MCF 10A (cell line): ENCODE data around the gene IAH1. TPM values are rescaled to one million over a fixed set of nuclear protein-coding genes. Genes with fewer than 3 reads are reported as not detected.

Experiments
- Bru-seq: library from RNA; stranded (reverse); fragments of 400-500 nt; gene quantifications from one replicate; lab custom pipeline; 2021; lab: Mats Ljungman, UMichigan
- BruChase-seq, 2 experiments: library from RNA; stranded (reverse); fragments of 400-500 nt; gene quantifications; one replicate each; lab custom pipeline; 2021; lab: Mats Ljungman, UMichigan
- BruUV-seq: library from RNA; stranded (reverse); fragments of 400-500 nt; replicated peaks from 2 replicates; lab custom pipeline; 2021; lab: Mats Ljungman, UMichigan
- CTCF ChIA-PET: fragments of 300-600 bp; sonication (Branson Sonifier 250); formaldehyde crosslinking; extraction: SDS; loops from one replicate; lab custom pipeline; 2021; ENCODE audit warnings: antibody characterized with exemption, inconsistent platforms; lab: Yijun Ruan, JAX
- POLR2A ChIA-PET: fragments of 300-600, 350-650 bp; sonication (Branson Sonifier 250); formaldehyde crosslinking; extraction: SDS; loops from one replicate; lab custom pipeline; 2020; ENCODE audit warnings: antibody characterized with exemption, inconsistent platforms; lab: Yijun Ruan, JAX
- DNase-seq: peaks from one replicate; pipeline ENCODE4 v3.0.0-alpha.2; 2018; ENCODE audit not compliant: unreplicated experiment
- H3K27ac Mint-ChIP-seq: one replicate; pipeline ENCODE4 v1.8.0; 2022; ENCODE audit warnings: mild to moderate bottlenecking, low read depth, mixed read lengths; ENCODE audit not compliant: unreplicated experiment
- H3K27me3 Mint-ChIP-seq: one replicate; pipeline ENCODE4 v1.8.0; 2022; ENCODE audit warnings: mixed read lengths; ENCODE audit not compliant: insufficient read depth, unreplicated experiment
- H3K36me3 Mint-ChIP-seq: one replicate; pipeline ENCODE4 v1.8.0; 2022; ENCODE audit warnings: mild to moderate bottlenecking, moderate library complexity, mixed read lengths; ENCODE audit not compliant: insufficient read depth, unreplicated experiment
- H3K4me1 Mint-ChIP-seq: one replicate; pipeline ENCODE4 v1.8.0; 2022; ENCODE audit warnings: mixed read lengths; ENCODE audit not compliant: insufficient read depth, unreplicated experiment
- H3K4me3 Mint-ChIP-seq: one replicate; pipeline ENCODE4 v1.8.0; 2022; ENCODE audit warnings: mild to moderate bottlenecking, moderate library complexity, mixed read lengths; ENCODE audit not compliant: unreplicated experiment
- H3K9me3 Mint-ChIP-seq: one replicate; pipeline ENCODE4 v1.8.0; 2022; ENCODE audit warnings: mixed read lengths; ENCODE audit not compliant: unreplicated experiment
- CTCF ChIP-seq: fragments of 200-600 bp; IDR thresholded peaks from one replicate; pipeline ENCODE4 v1.8.0; 2022; ENCODE audit warnings: antibody characterized with exemption, mild to moderate bottlenecking; ENCODE audit not compliant: unreplicated experiment
- intact Hi-C: fragments of 100-400 bp; cut with micrococcal nuclease; formaldehyde crosslinking; loops from 2 replicates; pipeline ENCODE4 v1.14.1; 2022
- long read RNA-seq: library from polyadenylated mRNA; stranded (forward); transcript quantifications from one replicate; pipeline ENCODE4 v2.0.0, GENCODE V29; 2022
- total RNA-seq: library from RNA; stranded (reverse); gene quantifications from 2 replicates; pipeline ENCODE4 v1.2.3, GENCODE V29; 2022

Gene IAH1
- total RNA-seq (74.7 and 82.3 TPM in 2 replicates), Bru-seq, nascent RNA (percentile 85 among the genes with signal in this experiment), BruChase-seq, experiment 1, labeled RNA remaining after a 6-hour chase (percentile 75 among the genes with signal in this experiment), BruChase-seq, experiment 2, labeled RNA remaining after a 2-hour chase (percentile 68 among the genes with signal in this experiment)
- long read RNA-seq, transcript IAH1-215 (6 exons, 1,266 nt): major isoform, 103 of 135 reads
- long read RNA-seq, transcript IAH1-202 (5 exons, 2,137 nt): minor isoform, 7 of 135 reads
- long read RNA-seq, partial matches to known transcripts: 2 of 135 reads
- long read RNA-seq, other reads (novel, unspliced or antisense): 20 of 135 reads

- H3K36me3 Mint-ChIP-seq: peaks cover 47% of the 10 kb centered on the region
- DNase-seq: peak; percentile 48
- intact Hi-C loops: loop anchor here (2.0 to 5.0 kb wide), 2 partner anchors 78 to 332 kb away; no protein-coding TSS in a partner anchor
Measured at GRCh38 chr2:9474361-9475057, at the start of gene IAH1. IAH1 (plus strand) TSS chr2:9474551; CDS start chr2:9474567, 16 bp downstream.

GRCh38 chr2:9428965-9429577 lies 45.3 kb upstream of the IAH1 start:
- no TSS peak for BruUV-seq
- CTCF ChIA-PET: interaction anchor here (1.8 kb wide), 1 partner anchor 287 kb away, joined by 7 read pairs; no protein-coding TSS in a partner anchor
- Mint-ChIP-seq H3K27ac (no peak overlapping the region), H3K9me3 (no peaks in the 10 kb centered on the region), H3K4me1 (peaks cover 9% of the 10 kb centered on the region), H3K27me3 (no peaks in the 10 kb centered on the region), H3K36me3 (peaks cover 44% of the 10 kb centered on the region), H3K4me3 (no peak overlapping the region)
- TF ChIP-seq CTCF: no peak
- DNase-seq: no peak
- intact Hi-C loops: no loop called here
- POLR2A ChIA-PET: interaction anchor here (0.6 to 1.2 kb wide), 3 partner anchors 25 to 284 kb away, joined by 3 read pairs; no protein-coding TSS in a partner anchor

More at GRCh38 chr2:9474361-9475057, at the start of gene IAH1:
- Mint-ChIP-seq H3K4me3 (peak within 1 kb of the TSS; percentile 74), H3K9me3 (no peaks in the 10 kb centered on the region), H3K27ac (peak within 1 kb of the TSS; percentile 46), H3K4me1 (peaks cover 11% of the 10 kb centered on the region), H3K27me3 (no peaks in the 10 kb centered on the region)
- no peak for TF ChIP-seq CTCF
- CTCF ChIA-PET: interaction anchor here (0.6 to 0.9 kb wide), 2 partner anchors 16 to 132 kb away, joined by 3 read pairs; no protein-coding TSS in a partner anchor
- POLR2A ChIA-PET: interaction anchor here (0.6 to 2.5 kb wide), 17 partner anchors 9 to 294 kb away, joined by 3 to 11 read pairs (median 4); partner anchors contain the start of genes ADAM17, CPSF3 and ITGB1BP1
- BruUV-seq: no TSS peak

GRCh38 chr2:9430316-9431293 lies 43.7 kb upstream of the IAH1 start:
- no peak for TF ChIP-seq CTCF
- ChIA-PET POLR2A (interaction anchor here (0.6 to 1.1 kb wide), 4 partner anchors 8 to 1954 kb away, joined by 3 to 4 read pairs (median 3); partner anchors contain the start of gene ADAM17), CTCF (interaction anchor here (0.6 to 1.0 kb wide), 6 partner anchors 8 to 558 kb away, joined by 3 to 5 read pairs (median 4); no protein-coding TSS in a partner anchor)
- H3K9me3 Mint-ChIP-seq: no peaks in the 10 kb centered on the region
- H3K36me3 Mint-ChIP-seq: peaks cover 59% of the 10 kb centered on the region
- peaks cover 9% of the 10 kb centered on the region for H3K4me1 Mint-ChIP-seq
- no peak overlapping the region for H3K27ac Mint-ChIP-seq
- intact Hi-C loops: no loop called here
- no peaks in the 10 kb centered on the region for H3K27me3 Mint-ChIP-seq
- no peak for DNase-seq
- BruUV-seq: no TSS peak
- no peak overlapping the region for H3K4me3 Mint-ChIP-seq
